ENCODE results near the gene PLEKHG3. TPM values are rescaled to one million over a fixed set of nuclear protein-coding genes. Genes with fewer than 3 reads are reported as not detected.

The PLEKHG3 gene
- total RNA-seq, 1 donor from 2014 or later = 5.4 TPM

DNA sequence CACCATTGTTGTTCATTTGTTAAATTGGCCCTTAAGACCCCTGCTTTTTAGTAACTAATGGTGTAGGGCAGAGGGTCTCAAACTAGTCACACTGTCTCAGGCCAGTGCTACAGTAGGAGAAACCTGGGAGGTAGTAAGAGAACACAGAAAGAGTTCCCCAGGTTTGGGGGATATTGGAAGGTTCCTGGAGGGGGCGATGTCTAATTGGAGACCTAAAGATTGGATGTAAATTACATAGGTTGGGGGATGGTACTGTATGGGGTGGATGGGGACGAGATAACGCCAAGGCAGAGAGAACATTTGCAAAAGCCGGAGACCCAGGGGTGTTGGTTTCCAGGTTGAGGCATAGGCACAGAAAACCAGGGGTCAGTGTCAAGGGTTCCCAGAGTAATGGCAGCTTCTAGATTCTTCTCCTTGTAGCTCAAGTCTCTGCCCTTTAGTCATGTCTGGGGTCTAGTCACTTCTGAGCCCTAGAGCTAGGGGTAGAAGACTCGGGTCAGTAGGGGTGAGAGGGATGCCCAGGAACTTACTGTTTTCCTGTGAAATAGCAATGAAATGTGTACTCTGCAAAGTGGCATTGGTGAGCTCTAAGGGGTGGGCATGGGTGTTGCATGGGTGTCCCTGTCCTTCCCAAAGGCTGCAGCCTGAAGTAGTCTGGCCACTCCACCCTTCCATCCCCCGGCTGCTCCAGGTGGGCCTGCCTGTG is 21.8 kb downstream of the PLEKHG3 start:
- no peak for DNase-seq (ENCODE audit: low read depth in 2 of 2)

DNA sequence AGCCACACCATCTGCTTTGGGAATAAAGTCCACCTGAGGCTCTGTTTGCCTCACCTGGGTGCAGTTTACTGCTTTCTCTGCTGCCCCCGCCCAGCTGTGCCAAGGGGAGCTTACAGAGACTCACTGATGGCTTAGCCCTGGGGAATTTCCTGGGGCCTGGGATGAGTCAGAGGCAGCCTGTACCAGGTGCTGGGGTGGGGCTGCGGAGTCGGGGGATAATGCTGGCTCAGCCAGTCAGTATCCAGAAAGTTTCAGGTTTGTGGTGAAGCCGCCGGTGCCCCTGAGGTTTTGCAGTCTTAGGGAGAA is 22.3 kb downstream of the PLEKHG3 start:
- peak in 1 of 2 donors; percentile 34 for DNase-seq (ENCODE audit: low read depth in 2 of 2)

DNA sequence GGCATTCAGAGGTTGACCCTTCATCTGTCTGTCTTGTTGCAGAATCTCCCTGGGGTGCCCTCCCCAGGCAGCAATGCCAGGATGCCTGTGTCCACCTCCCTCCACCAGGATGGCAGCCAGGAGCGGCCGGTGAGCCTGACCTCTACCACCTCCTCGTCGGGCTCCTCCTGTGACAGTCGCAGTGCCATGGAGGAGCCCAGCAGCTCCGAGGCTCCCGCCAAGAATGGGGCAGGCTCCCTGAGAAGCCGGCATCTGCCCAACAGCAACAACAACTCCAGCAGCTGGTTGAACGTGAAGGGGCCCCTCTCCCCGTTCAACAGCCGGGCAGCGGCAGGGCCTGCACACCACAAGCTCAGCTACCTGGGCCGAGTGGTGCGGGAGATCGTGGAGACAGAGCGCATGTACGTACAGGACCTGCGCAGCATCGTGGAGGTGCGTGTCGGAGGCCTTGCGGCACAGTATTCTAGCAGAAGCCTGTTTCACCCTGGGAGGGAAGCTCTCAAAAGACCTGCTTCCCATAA is 23.4 kb downstream of the PLEKHG3 start:
- no peak for DNase-seq (ENCODE audit: low read depth in 2 of 2)

DNA sequence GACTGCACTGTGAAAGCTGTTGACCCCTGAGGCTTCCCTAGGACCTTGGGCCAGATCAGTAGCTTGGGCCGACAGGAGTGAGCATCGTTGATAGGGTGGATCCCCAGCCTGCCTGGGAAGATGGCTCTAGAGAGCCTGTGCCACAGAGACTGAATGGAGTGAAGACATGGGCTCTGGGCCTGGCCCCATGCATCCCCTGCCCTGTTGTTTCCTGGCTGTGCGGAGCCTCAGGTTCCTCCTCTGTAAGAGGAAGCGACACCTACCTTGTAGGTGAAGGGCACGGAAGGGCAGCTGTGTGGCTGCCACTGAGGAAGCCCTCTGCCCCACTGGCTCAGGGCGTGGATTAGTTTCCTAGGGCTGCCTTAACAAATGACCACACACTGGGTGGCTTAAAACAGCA is 23.9 kb downstream of the PLEKHG3 start:
- no peak for DNase-seq (ENCODE audit: low read depth in 2 of 2)

DNA sequence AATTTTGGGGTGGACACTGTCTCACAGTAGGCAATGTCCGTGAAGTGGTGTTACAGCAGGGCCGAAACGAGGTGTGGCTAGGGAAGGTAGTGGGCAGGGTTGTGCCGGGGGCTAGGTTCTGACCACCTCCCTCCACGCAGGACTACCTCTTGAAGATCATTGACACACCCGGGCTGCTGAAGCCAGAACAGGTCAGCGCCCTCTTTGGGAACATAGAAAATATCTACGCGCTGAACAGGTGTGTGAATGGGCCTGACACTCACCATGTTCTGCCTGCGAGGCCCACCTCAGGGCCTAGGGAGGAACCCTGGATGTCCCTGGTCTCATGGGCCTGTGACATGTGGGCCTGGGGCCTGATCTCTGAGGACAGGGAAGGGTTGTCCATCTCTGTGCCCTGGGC is 24.6 kb downstream of the PLEKHG3 start:
- no peak for DNase-seq (ENCODE audit: low read depth in 2 of 2)

DNA sequence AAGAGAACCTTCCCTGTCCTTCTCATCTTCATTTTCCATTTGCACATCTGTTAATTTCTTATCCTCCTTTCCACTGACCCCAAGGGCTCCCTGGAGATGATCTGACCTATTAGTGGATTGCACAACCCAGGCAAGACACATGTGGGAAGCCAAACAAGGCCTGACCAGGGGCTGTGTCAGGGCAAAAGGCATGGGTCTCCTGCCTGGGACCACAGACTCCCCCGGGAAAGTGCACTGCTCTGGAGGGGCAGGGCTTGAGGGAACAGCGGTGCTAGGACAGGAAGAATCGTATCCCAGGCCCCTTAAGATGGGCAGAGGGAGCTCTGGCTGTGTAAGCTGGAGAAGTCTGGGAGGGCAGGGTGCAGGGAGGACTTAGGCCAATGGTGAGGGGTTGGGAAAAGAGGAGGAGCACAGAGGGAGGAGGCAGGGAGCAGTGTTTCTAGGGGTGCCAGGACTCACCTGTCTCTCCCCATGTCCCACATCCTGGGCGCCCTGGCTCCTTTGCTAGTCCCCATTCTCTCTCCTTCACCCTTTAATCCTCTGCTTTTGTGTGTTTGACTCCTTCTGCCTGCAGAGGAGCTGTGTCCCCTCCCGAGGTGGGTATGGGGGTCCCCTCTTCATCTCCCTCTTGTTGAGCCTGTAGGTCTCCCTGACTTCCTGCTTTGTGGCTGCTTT is 25.3 kb downstream of the PLEKHG3 start:
- DNase-seq (ENCODE audit: low read depth in 2 of 2) = no peak

DNA sequence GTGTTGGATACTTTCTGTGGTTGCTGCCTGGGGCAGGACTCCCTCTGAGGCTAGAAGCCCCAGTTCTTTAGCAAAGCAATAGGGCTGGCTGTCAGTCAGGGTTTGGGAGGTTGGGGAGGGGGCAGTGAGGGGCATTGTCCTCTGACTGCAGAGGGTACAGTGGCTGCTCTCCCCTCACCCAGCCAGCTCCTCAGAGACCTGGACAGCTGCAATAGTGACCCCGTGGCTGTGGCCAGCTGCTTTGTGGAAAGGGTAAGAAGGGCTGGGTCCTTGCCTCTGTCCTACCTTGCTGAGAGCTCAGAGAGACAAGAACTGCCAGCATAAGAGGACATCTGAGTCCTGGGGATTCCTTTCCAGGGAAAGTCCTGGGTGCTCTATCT is 25.8 kb downstream of the PLEKHG3 start:
- no peak for DNase-seq (ENCODE audit: low read depth in 2 of 2)

DNA sequence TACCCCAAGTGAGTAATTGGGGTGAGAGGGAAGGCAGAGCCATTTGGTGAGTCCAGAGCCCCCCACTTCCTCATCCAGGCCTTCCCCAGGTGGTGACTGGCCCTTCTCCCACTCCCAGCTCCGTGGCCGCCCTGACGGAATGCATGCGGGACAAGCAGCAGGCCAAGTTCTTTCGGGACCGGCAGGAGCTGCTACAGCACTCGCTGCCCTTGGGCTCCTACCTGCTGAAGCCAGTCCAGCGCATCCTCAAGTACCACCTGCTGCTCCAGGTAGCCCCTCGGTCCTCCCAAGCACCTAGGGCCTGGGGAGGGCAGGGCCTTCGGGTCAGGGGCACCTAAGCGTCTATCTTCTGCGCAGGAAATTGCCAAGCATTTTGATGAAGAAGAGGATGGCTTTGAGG is 26.5 kb downstream of the PLEKHG3 start:
- no peak for DNase-seq (ENCODE audit: low read depth in 2 of 2)

DNA sequence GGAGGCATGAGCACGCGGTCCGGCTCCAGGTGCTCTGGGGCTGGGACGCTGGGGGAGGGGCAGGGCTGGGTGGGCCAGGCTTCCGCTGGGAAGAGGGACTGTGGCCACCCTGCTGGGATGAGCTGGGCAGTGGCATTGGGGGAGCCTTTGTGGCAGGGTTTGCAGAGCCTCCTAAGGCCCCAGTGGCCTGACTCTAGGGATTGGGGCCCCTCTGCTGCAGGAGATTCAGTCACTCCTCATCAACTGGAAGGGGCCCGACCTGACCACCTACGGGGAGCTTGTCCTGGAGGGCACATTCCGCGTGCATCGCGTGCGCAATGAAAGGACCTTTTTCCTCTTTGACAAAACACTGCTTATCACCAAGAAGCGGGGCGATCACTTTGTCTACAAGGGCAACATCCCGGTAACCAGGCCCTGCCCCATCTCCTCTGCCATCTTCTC is 26.9 kb downstream of the PLEKHG3 start:
- no peak for DNase-seq (ENCODE audit: low read depth in 2 of 2)

DNA sequence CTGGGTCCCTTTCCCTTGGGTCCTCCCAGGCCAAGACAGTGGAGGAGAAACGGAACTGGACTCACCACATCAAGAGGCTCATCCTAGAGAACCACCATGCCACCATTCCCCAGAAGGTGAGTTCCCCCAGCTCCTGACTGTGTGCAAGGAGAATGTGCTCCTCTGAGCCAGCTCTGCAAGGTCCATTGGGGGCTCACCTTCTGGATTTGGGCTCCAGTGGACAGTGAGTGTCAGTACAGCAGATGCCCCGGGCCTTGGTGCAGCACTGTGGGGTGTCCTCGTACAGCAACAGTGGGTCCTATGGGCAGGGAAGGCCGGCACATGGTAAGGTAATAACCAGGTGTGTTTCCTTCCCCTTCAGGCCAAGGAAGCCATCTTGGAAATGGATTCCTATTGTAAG is 27.8 kb downstream of the PLEKHG3 start:
- DNase-seq (ENCODE audit: low read depth in 2 of 2) = no peak

DNA sequence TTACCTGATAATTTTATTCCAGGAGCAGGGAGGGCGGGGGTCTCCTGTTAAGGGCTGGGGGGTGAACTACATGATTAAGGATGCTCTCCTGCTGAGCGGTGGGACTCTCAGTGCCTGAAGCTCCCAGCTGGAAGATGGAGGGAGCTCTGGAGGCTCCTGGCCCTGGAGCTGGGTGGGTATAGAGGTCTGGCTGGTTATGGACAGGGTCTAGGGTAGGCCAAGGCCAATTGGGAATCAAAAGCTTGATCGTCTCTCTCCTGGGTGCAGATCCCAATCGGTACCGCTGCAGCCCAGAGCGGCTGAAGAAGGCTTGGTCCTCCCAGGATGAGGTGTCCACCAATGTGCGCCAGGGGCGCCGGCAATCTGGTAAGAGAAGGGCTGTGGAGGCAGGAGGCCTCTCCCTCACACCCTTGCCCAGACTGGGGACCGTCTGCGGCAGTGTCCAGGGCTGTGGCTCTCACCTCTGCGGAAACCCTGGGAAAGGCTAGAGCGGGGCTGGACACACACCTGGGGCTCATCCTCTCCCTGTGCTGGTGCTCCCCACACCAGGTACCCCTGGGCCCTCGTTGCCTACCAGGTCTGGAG is 28.4 kb downstream of the PLEKHG3 start:
- no peak for DNase-seq (ENCODE audit: low read depth in 2 of 2)

DNA sequence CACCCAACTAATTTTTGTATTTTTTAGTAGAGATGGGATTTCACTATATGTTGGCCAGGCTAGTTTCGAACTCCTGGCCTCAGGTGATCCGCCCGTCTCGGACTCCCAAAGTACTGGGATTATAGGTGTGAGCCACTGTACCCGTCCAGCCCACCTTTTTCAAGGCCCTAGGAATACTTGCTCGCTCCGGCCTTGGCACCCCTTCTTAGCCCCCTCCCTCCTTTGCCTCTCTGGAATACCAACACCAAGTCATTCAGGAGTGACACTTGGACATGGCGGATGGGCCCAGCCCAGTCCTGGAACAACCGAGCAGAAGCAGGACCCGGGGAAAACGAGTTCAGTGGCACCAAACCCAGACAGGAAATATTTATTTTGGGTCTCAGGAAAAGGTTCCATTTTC is 29.1 kb downstream of the PLEKHG3 start:
- no peak for DNase-seq (ENCODE audit: low read depth in 2 of 2)

DNA sequence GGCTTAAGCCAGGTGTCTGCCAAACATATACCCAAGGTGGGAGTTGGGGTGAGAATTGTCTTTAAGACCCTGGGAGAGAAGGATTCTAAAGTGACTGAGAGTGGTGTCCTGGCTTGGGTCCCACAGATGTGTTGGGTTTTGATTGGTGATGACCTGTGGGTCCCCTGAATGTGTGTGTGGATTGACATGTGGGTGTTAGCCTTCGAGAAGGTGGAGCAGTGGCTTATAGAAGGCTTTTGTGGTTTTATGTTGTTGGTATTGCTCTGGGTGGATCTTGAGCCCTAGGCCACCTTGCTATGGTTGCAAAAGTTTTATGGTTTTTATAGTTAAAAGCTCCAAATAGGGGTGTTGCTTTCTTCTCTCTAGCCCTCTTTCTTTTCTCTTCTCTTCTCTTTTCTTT is 29.7 kb downstream of the PLEKHG3 start:
- no peak for DNase-seq (ENCODE audit: low read depth in 2 of 2)

DNA sequence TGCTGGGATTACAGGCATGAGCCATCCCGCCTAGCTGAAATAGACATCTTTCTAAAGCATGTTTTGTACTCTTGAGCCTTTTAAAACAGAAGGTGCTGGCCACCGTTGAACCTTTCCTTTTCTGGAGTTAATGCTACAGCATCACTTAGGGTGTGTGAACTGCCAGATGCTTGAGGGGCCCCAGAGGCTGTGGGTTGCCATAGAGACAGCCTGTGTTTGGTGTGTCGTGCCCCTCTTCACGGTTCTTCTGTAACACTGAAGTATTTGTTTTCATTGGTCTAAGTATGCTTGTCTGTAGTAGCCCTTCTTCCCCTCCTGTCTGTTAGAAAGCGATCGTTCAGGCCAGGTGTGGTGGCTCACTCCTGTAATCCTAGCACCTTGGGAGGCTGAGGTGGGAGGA is 30.8 kb downstream of the PLEKHG3 start:
- DNase-seq (ENCODE audit: low read depth in 2 of 2) = no peak

DNA sequence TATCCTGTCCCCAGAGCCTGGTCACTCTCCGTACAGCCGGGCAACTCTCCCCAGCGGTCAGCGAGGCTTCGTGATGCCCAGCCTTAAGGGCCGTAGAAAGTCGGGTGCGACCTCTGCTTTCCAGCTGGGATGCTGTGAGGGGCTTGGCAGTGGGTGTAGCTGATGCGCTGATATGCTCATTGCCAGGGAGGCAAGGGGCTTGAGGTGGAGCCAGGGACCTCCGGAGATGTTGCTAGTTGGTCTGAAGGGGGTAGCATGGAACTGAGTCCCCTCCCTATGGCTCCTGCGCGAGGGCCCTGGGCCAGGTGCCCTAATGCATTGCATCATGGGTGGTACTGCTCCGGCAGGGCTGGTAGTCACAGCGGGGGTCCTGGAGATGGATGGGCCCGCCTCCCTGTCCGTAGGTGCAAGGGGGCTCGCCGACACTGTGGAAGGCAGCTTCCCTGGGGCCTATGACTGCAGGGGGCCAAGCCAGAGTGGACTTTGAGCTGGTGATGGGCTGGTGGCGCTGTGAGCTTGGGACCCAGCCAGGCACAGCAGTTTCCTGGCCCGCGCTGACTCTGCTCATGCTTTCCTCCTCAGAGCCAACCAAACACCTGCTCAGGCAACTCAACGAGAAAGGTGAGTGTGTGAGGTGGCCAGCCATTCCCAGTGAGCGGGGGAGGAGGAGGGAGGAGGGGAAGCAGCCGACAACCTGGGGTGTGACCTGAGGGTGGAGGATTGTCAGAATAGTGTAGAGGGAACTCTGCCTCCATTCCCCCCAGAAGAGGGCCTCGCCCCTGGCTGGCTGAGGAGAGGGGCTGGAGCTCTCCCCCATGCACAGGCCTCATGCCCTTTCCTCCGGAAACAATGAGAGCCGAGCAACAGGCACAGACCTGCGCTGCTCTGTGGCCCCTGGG is 32.3 kb downstream of the PLEKHG3 start:
- DNase-seq (ENCODE audit: low read depth in 2 of 2) = no peak

DNA sequence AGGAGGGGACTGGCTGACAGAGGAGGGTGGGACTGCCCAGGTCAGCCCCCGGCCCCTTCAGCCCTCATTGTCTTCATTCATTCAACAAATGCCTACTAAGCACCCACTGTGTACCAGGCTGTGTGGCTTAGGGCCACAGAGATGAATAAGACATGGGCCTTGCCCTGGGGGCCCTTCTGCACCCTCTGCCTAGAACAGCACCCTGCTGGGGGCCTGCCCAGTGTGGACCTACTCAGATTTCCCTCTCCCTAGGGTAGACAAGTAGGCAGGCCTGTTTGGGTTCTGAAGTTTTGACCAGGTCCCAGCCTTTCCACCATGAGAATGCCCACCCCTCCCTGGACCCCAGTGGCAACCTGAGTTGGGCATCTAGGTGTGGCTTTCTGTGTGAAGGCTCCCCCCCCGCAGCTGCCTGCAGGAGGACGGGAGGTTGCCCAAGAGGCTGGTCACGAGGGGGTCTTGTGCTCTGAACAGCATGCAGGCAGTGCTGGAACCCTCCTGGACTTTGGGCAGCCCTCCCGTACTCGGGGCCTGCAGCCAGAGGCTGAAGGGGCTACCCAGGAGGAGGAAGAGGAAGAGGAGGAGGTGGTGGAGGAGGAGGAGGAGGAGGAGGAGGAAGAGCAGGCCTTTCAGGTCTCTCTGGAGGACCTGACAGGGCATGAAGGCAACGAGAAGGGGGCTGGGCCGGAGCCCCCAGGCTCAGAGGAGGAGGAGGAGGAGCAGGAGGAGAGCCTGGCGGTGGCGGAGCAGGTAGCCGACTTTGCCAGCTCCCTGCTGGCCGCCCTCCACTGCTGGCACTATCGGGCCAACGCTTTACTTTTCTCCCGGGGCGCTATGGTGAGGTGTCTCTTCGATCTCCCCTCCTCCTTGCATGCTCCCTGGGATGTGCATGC is 33.4 kb downstream of the PLEKHG3 start:
- no peak for DNase-seq (ENCODE audit: low read depth in 2 of 2)

DNA sequence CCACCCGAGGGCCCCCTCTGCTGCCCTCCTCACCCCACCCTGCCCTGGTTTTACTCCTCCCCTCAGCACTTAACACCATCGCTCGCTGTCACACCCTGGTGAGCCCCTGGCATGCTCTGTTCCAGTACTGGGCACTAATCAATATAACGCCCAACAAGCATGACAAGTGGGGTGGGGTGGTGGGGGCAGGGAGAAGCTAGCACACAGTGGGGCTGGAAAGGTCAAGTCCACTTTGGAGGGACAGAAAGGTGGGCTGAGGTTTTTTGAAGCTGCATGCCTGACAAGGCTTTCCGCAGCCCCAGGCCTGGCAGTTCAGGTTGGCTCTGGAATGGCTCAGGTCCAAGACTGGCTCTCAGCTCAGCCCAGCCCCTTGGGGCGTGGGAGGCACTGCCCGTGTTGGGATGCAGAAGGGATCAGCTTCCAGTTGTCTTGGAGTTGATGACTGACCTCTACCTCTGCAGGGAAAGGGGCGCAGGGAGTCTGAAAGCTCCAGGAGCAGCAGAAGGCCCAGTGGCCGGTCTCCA is 34.1 kb downstream of the PLEKHG3 start:
- DNase-seq (ENCODE audit: low read depth in 2 of 2) = no peak

DNA sequence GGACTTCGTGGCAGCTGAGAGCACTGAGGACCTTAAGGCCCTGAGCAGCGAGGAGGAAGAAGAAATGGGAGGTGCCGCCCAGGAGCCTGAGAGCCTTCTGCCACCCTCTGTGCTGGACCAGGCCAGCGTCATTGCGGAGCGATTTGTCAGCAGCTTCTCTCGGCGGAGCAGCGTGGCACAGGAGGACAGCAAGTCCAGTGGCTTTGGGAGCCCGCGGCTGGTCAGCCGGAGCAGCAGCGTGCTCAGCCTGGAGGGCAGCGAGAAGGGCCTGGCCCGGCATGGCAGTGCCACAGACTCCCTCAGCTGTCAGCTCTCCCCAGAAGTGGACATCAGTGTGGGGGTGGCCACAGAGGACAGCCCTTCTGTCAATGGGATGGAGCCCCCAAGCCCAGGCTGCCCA is 37.0 kb downstream of the PLEKHG3 start:
- no peak for DNase-seq (ENCODE audit: low read depth in 2 of 2)

DNA sequence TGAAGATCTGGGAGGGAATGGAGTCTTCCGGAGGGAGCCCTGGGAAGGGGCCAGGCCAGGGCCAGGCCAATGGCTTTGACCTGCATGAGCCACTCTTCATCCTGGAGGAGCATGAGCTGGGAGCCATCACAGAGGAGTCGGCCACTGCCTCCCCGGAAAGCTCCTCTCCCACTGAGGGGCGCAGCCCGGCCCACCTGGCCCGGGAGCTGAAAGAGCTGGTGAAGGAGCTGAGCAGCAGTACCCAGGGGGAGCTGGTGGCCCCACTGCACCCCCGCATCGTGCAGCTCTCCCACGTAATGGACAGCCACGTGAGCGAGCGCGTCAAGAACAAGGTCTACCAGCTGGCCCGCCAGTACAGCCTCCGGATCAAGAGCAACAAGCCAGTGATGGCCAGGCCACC is 37.7 kb downstream of the PLEKHG3 start:
- no peak for DNase-seq (ENCODE audit: low read depth in 2 of 2)

DNA sequence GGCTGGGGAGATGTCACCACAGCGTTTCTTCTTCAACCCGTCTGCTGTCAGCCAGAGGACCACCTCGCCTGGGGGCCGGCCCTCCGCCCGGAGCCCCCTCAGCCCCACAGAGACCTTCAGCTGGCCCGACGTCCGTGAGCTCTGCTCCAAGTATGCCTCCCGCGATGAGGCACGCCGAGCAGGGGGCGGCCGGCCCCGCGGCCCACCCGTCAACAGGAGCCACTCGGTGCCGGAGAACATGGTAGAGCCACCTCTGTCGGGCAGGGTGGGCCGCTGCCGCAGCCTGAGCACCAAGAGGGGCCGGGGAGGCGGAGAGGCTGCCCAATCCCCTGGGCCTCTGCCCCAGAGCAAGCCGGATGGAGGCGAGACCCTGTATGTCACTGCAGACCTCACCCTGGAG is 38.8 kb downstream of the PLEKHG3 start:
- DNase-seq (ENCODE audit: low read depth in 2 of 2) = no peak

Data from dermis microvascular lymphatic vessel endothelial cell (primary cell).